Measurements from ENCODE around the gene TBX1.
"Not testable (repeated sequence)": the region's sequence is repeated elsewhere in the genome, so short reads cannot be mapped to it uniquely, and the experiment has no call there.

TBX1 gene

DNA sequence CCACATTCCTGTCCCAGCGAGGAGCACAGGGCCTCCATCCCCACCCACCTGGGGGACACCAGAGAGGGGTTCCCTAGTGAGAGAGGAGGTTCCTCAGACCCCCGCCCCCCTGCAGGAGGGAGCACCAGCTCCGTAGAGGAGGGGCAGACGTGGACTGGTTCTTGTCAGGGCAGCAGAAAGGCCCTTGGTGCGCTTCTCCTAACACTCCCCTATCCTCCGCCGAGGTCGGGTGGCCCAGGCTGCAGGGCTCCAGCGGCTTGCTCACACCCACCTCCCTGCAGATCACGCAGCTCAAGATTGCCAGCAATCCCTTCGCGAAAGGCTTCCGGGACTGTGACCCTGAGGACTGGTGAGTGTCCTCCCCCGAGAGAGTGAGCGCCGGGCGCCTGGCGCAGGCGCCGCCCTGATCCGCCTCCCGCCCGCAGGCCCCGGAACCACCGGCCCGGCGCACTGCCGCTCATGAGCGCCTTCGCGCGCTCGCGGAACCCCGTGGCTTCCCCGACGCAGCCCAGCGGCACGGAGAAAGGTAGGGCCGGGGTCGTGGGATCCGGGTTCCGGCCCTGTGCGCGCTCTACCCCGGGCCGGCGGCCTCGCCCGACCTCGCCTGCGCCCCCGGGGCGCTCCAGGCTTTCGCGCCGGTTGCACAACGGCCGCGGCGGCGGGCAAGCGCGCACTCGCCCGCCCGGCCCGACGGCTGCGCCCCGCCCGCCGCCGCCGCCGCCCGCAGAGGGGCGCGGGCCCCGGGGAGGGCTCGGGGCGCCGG lies 5.1 kb downstream of the TBX1 start:
- no peak for DNase-seq

DNA sequence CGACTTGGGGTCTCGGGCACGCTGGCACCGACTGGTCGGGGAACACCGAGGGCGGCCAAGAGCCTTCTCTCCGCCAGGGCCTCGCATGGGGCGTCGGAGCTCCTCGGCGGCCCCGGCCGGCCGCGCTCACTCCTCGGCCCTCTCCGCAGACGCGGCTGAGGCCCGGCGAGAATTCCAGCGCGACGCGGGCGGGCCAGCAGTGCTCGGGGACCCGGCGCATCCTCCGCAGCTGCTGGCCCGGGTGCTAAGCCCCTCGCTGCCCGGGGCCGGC lies 5.6 kb downstream of the TBX1 start:
- DNase-seq, result no peak

DNA sequence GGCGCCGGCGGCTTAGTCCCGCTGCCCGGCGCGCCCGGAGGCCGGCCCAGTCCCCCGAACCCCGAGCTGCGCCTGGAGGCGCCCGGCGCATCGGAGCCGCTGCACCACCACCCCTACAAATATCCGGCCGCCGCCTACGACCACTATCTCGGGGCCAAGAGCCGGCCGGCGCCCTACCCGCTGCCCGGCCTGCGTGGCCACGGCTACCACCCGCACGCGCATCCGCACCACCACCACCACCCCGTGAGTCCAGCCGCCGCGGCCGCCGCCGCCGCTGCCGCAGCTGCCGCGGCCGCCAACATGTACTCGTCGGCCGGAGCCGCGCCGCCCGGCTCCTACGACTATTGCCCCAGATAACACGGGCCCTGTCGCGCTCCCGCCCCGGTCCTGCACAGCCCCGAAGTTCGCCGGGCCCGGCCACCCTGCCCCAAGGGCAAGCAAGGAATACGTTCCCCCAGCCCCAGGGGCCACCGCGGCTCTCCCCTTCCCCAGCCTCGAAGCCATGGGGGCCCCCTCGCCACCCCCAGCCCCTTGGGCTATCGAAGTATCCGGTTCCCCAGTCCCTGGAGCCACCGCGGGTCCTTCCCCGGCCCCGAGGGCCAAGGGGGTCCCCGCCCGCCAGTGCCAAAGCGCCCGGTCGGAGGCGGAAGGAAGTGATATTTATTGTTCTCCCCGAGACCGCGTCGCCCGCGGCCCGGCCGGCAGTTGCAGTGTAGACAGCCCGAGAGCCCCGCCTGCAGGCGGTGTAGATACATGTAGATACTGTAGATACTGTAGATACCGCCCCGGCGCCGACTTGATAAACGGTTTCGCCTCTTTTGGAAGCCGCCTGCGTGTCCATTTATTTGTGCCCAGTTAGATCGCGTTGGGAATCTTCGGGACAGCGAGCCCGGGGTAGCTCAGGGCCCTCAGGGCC lies 6.2 kb downstream of the TBX1 start:
- DNase-seq, result no peak

DNA sequence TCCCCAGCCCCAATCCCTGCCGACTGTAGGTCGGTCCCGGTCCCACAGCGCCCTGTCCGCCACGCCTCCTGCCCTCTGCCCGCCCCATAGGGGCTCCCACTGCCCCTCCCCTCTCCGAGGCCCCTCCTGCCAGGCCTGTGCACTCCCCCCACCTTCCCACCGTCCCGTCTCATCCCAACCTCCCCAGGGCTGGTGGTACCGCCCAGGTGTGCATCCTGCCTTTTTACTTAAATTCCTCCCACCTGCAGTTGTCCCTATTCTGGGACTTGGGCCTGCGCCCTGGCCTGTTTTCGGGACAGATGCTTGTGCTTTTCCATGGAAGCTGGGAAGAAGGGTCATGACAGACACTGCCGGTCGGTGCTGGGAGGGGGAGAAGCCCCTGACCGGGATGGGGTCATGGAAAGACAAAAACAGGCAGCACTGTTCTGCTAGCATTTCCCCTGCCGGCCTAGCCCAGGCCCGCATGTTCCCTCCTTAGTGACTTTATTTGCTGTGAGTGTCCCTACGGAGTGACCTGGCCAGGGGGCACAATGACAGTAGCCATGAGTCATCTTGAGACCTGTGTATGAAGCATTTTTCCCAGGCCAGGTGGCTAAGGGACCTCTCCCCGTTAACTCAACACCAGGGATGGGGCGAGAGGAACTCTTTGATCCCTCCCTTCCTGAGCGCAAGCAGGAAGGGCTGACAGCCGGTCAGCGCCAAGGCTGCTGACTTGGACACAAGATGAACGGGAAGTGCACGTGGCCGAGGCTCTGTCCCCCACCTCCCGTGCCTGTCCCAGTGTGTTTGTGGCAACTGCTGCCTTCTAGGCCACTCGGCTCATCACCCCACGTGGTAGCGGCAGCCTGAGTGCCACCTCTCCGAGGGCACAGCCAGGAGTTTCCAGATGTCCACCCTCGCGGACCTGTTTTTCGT lies 7.1 kb downstream of the TBX1 start:
- no peak for DNase-seq

DNA sequence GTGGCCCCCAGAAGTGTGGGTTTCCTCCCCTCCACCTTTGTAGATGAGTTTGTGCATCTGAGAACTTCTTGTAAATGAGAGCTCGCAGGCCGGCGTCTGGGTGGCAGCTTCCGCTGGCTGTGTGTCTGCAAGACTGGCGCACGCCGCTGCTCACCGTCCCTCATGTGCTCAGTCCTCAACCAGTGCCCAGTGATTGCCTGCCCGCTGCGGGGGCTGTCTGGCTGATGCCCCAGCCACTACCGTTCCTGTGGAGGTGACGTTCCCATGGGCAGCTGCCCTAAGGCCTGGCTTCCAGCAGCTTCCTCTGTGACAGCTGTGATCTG lies 8.8 kb downstream of the TBX1 start:
- no peak for DNase-seq

DNA sequence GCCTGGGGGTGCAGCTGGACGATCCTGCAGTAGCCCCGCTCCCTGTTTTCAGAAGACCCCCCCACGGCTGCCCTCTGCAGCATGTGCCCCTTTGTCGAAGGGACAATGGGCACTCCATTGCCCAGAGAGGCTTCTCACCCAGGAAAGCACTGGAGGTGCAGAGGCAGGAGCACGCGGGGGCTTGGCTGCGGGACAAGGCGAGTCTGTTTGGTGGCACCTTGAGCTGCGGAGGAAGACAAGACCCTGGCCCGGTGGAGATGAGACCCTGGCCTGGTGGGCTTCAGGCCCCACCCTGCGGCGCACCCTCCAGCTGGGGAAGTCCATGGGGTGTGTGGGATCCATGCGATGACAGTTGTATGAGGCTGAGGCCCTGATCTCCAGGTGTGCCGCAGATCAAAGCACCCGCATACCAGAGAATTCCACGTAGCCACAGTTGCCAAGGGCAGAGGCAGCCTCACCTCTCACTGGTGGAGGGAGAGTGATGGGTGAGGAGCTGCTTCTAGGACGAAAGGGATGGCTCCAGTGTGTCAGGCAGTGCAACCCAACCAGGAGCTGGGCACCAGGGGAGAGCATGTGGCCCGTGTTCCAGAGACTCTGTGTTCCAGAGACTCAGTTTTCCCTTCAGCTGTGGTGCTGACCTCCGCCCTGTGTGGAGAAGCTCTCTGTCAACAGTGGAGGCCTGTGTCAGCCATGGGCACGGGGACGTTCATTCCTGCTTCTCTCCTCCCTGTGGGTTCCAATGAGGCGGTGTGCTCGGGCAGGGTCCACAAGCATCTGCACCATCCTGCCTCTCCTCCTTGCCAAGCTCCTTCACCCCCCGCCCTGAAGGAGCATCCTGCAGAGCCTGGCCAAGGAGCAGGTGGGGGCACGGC lies 10.0 kb downstream of the TBX1 start:
- DNase-seq, result no peak

DNA sequence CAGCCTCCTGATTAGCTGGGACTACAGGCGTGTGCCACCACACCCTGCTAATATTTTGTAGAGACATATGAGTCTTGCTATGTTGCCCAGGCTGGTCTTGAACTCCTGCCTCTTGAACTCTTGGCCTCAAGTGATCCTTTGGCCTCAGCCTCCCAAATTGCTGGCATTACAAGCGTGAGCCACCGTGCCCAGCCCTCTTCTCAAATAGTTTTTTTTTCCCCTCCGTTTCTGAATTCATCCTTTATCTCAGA lies 11.8 kb downstream of the TBX1 start:
- DNase-seq, result no peak

DNA sequence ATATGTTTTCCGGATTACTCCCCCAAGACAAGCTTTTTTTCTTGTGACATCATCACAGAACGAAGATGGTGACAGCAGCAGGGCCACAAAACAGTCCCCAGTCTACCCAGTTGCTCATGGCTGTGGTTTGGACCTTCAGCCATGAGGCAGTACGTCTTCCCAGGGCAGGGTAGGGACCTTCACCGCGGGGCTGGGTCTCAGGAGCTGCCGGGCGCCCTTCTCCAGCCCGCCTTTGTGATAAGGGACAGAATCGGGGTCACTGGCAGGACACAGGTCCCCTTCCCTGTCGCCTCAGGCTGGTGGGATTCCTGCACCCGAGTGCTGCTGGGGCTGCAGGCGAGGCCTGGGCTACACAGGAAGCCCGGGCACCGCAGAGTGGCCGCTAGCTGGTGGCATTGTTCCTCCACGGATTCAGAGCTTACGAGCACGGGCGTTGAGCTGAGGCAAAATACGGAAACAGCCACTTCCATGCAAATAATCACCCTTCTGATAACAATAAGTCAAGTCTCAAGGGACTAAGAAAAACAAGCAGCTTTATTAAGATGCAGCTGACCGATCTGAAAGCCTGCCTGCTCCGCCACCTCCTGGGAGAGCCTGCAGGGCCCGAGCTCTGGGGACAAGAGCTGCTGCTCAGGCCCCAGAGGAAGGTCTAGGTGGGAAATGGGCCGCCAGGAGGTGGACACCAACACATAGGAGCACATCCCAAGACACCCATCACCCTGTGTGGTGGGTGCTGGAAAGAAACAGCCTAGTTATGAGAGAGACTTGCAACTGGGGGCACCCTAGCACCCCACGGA lies 12.3 kb downstream of the TBX1 start:
- DNase-seq, result no peak

DNA sequence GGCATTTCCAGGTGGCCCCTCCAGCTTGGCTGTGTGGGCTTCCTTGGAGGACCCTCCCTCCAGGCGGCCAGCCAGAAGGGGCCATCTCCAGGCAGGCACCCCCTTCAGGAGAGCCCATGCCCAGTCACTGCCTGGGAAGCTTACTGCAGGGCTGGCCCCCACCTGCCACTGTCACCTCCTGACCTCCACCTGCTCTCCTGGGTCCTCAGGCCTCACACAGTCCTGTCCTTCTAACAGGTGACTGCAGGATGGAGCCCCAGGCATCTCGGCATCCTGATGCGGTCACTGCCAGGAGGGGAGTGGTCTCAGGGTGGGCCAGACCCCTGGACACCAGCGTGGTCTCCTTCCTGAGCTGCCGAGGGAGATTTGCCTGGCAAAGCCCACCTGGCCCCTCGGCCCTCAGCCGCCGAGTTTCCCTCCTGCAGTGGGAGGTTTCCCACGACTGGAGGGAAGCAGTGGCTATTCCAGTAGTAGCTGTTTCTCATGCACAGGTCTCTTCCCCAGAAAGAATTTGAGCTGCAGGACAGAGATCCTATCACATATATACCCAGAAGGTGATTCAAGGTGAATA lies 13.0 kb downstream of the TBX1 start:
- no peak for DNase-seq

DNA sequence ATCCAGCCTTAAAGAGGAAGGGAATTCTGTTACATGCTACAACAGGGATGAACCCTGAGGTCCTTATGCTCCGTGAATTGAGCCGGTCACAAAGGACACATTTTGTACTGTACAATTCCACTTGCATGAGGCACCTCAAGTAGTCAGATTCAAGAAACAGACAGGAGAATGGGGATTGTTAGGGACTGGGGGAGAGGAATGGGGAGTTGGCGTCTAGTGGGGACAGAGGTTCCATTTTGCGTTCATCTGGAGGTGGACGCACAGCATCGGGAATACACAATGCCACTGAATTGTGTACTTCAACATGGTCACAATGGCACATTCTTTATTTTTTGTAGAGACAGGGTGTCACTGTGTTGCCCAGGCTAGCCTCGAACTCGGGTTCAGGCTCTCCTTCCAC lies 14.1 kb downstream of the TBX1 start:
- DNase-seq, result no peak

DNA sequence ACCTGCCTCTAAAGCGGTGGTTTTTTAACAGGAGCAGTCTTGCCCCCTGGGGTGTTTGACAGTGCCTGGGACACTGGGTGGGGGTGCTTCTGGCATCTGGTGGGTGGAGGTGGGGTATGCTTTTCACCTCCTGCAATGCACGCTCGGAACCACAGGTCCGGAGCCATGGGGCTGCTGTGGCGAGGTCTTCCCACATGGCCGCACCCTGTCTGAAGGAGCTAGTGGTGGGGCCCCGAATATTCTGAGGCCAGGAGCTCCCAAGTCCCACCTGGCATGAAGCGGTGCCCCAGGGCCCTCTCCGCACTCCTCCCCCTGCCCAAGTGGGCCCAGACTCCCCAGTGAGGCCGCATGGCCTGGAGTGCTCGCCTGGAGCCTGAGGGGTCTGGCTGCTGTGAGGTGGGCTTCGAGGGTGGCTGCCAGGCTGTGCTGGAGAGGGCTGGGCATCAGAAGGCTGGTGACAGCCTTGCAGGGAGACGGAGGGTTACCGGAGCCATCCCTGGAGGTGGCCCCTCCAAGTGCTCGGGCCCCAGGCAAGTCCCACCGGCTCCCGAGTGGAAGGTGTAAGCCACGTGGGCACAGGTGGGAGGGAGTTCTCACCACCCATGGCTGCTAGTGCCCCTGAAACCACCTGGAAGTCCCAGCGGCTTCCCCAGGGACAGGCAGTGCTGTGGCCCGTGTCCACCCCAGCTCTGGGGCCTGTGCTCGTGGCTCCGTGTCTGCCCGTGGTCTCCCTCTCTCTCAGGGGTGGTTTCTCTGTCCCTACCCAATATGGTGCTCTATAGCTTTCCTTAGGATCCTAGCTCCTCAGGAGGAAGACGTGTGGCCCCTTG lies 15.1 kb downstream of the TBX1 start:
- DNase-seq, result no peak

DNA sequence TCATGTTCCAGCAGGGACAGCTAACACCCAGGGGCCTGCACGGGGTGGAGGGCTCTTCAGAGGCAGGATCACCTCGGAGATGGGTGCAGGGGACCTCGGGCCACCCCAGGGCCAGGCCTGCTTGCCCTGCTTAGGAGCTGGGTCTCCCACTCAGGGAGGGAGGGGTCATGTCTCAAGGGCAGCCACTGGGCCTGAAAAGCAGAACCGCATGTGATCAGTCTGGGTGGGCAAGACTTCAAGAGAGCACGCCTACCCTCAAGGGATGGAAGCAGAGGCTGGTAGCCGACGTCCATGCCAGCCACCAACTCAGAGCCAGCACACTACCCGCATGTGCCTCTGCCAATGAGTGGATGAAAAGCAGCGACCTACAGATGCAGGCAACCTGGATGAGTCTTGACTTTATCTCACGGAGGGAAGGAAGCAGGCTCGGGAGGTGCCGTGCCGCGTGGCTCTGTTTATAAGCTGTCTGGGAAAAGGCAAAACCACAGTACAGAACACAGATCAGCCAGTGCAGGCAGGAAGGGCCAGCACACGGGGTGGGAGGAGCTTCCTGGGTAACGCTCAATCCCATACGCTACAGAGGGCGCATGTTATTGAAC lies 16.0 kb downstream of the TBX1 start:
- no peak for DNase-seq

DNA sequence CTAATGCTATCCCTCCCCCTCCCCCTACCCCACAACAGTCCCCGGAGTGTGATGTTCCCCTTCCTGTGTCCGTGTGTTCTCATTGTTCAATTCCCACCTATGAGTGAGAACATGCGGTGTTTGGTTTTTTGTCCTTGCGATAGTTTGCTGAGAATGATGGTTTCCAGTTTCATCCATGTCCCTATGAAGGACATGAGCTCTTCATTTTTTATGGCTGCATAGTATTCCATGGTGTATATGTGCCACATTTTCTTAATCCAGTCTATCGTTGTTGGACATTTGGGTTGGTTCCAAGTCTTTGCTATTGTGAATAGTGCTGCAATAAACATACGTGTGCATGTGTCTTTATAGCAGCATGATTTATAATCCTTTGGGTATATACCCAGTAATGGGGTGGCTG lies 16.6 kb downstream of the TBX1 start:
- DNase-seq, result not testable (repeated sequence)

DNA sequence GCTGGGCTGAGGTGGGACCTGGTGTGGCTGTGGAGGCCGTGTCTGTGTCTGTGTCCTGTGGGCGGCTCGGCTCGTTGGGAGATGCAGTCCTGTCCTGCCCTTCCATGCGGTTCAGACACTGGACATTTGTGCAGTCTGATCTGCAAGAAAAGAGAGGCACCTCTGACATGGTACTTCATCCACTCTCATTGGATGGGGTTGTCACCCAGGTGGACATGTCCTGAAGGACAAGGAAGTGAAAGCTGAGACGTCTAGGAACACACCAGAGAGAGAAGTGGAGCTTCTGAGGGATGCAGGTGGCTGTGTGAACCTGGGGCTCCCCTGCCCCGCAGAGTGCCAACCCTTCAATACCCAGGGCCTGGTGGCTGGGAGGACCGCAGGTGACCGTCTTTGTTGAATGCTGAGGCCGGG lies 18.4 kb downstream of the TBX1 start:
- no peak for DNase-seq

DNA sequence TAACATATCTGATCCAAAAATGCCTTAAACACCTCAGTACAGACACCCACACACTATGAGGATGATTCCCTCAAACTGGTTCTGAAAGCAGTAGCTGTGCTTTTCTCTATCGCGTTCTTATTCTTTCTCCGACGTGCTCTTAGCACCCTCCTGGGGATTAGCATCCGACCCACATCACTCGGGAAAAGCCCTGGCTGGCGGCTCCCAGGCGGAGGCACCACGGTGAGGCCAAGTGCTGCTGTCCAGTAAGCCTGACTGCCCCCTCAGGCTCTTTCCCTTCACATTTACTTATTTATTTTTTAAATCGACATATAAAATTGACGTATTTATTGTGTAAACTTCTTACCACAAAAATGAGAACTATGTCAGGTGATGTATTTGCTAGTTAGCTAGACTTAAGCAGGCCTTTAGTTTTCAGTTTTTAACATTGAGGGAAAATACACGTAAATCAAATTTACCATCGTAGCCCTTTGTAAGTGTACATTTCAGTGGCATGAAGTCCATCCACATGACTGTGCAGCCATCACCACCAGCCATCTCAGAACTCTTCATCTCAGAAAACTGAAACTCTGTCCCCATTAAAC lies 19.2 kb downstream of the TBX1 start:
- no peak for DNase-seq

DNA sequence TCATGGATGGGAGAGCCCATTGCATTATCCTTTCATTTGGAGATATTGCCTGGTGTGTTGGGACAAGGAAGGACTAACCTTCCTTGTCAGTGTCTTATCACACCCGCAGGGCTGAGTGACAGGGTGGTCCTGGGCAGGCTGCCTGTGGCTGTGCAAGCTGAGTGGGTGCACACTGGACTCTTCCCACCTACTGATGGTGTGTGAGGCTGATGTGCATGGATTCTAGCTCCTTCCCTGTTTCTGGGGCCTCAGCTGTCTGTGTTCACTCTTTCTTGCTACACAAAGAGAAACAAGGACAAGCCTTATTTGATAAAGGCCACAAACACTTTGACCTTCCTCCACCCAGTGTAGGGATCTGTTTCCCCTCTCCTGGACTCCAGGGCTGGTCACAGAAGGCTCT lies 22.0 kb downstream of the TBX1 start:
- no peak for DNase-seq

DNA sequence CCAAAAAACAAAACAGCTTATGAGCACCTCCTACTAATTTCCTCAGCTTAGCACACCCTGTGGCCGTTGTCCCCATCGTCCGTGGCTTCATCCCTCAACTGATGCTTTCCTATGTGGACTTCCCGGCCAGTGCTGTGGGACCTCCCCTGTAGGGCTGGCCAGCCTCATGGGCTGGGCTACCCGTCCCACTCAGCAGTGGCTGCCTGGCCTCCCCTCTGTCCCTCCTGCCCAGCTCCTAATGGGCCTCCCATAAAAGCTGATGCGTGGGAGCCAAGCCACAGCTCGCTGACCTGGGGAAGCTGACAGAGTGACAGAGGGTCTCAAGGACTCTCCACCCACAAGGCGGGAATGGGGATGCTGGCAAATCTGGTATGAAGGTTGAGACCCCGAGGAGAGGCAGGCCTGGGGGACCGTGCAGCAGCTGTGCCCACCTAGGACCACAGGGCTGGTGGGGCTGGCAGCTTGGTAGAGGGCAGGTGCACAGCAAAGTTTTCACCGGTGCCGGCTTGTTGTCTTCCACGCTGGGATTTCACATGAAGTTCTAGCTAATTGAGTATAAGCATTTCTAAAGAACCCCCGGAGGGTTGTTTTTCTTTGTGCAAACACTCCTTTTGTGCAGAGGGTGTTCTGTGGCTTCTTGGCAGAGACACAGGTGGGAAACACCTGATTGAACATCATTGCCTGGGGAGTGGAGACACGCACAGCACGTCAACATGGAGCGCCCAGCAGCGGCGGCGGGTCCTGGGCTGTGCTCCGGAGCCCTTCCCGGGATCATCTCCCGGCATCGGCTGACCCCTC lies 23.2 kb downstream of the TBX1 start:
- no peak for DNase-seq

DNA sequence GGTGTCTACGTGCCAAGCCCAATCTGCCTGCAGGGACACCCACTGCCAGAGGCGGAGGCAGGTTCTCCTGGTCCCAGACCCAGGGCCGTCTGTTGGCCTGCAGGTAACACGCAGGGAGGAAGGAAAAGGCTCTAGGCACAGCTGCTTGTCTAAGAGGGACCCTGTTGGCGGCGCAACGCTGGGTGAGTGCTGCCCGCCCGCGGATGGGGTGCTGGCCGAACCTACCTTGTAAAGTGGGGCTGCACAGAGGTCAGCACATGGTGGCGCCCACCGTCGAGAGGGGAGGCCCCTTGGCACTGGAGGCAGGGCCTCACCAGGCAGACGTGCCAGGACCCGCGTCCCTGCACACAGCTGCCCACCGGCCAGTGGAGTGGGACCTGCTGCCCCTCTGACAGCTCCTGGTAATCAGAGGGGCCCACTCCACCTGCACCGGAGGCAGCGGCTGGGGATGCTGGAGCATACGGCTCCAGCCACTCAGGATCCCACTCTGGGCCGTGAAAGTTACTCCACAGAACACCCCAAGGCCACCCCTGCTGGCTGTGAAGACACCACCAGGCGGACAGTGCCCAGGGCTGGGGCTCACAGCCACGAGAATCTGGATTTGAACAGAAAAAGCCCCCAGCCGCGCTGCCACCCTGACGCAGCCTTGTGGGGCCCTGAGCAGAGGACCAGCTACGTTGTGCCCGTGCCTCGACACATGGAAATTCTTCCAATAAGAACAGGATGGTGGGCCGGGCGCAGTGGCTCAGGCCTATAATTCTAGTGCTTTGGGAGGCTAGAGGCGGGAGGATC lies 24.0 kb downstream of the TBX1 start:
- DNase-seq, result no peak
